GM23248 (cell line): Measurements from ENCODE around the gene TMEM204. TPM values are rescaled to one million over a fixed set of nuclear protein-coding genes. Genes with fewer than 3 reads are reported as not detected.

Source experiments
- DNase-seq: peaks from one replicate; pipeline ENCODE4 v3.0.0-alpha.2; 2015
- H2AFZ ChIP-seq: fragments of 200-600 bp; sonication (generic); 2 replicates; pipeline ENCODE4 v1.6.1; 2016; ENCODE audit warnings: antibody characterized with exemption
- H3F3A ChIP-seq: fragments of 200-600 bp; sonication (generic); 2 replicates; pipeline ENCODE4 v1.6.1; 2016; ENCODE audit warnings: mild to moderate bottlenecking, antibody characterized with exemption, mixed run types; ENCODE audit not compliant: insufficient read depth
- H3K27ac ChIP-seq: fragments of 200-600 bp; sonication (generic); 2 replicates; pipeline ENCODE4 v1.5.1; 2016; ENCODE audit warnings: mild to moderate bottlenecking
- H3K27me3 ChIP-seq: fragments of 200-600 bp; sonication (generic); replicated peaks from 2 replicates; pipeline ENCODE4 v1.6.1; 2016; ENCODE audit warnings: mild to moderate bottlenecking; ENCODE audit not compliant: insufficient read depth
- H3K36me3 ChIP-seq: fragments of 200-600 bp; sonication (generic); 2 replicates; pipeline ENCODE4 v1.6.1; 2016; ENCODE audit warnings: low read depth, mild to moderate bottlenecking
- H3K4me1 ChIP-seq: fragments of 200-600 bp; sonication (generic); 2 replicates; pipeline ENCODE4 v1.6.1; 2016; ENCODE audit warnings: mild to moderate bottlenecking; ENCODE audit not compliant: insufficient read depth
- H3K4me2 ChIP-seq: fragments of 200-600 bp; sonication (generic); one replicate; pipeline ENCODE4 v1.6.1; 2016; ENCODE audit warnings: mild to moderate bottlenecking; ENCODE audit not compliant: unreplicated experiment
- H3K4me3 ChIP-seq: fragments of 200-600 bp; sonication (generic); 2 replicates; pipeline ENCODE4 v1.5.1; 2016; ENCODE audit warnings: mild to moderate bottlenecking
- H3K79me2 ChIP-seq: fragments of 200-600 bp; sonication (generic); 2 replicates; pipeline ENCODE4 v1.6.1; 2016; ENCODE audit warnings: mild to moderate bottlenecking; ENCODE audit not compliant: insufficient read depth
- H3K9ac ChIP-seq: fragments of 200-600 bp; sonication (generic); 2 replicates; pipeline ENCODE4 v1.6.1; 2016; ENCODE audit warnings: mild to moderate bottlenecking
- H3K9me2 ChIP-seq: fragments of 200-600 bp; sonication (generic); 2 replicates; pipeline ENCODE4 v1.6.1; 2016; ENCODE audit warnings: mixed run types, mild to moderate bottlenecking, moderate library complexity; ENCODE audit not compliant: insufficient read depth
- H3K9me3 ChIP-seq: fragments of 200-600 bp; sonication (generic); one replicate; pipeline ENCODE4 v1.6.1; 2017; ENCODE audit warnings: low read depth
- H4K20me1 ChIP-seq: fragments of 200-600 bp; sonication (generic); 2 replicates; pipeline ENCODE4 v1.6.0; 2016; ENCODE audit not compliant: insufficient read depth
- EZH2 ChIP-seq: fragments of 200-600 bp; sonication (generic); IDR thresholded peaks from 2 replicates; pipeline ENCODE4 v1.6.1; 2018; ENCODE audit warnings: antibody characterized with exemption, mild to moderate bottlenecking; ENCODE audit not compliant: insufficient read depth, poor library complexity, severe bottlenecking
- EZH2phosphoT487 ChIP-seq: fragments of 200-600 bp; sonication (generic); IDR thresholded peaks from 2 replicates; pipeline ENCODE4 v1.6.1; 2018; ENCODE audit warnings: antibody characterized with exemption, moderate library complexity, mild to moderate bottlenecking, low read depth; ENCODE audit not compliant: insufficient read depth
- WGBS, 2 experiments: methylation state at CpG; one replicate each; pipeline ENCODE4 v1.1.6; 2015 to 2017; ENCODE audit warnings: low lambda C conversion rate in 2 of 2, low coverage in 1 of 2; ENCODE audit errors: missing lambda C conversion rate in 2 of 2; 5-methylcytosine and 5-hydroxymethylcytosine counted together
- in situ Hi-C: fragments of 300-500 bp; cut with MboI; formaldehyde crosslinking; loops from 2 replicates; pipeline ENCODE4 v1.15.0; 2020
- polyA plus RNA-seq: library from polyadenylated mRNA; unstranded; fragments of >200 nt; fragmentation: Nextera tagmentation; extraction: Ambion mirVana; gene quantifications from 2 replicates; pipeline ENCODE4 v1.2.1, GENCODE V29; 2016
- total RNA-seq: library from RNA; depleted of rRNA; stranded (reverse); fragments of >200 nt; shearing (Covaris generic); gene quantifications from 2 replicates; pipeline ENCODE4 v1.2.3, GENCODE V29; 2014

TMEM204 gene
- total and polyA plus RNA-seq, 2 experiments from 2014 or later, result 26.0 to 40.0 TPM

- H3K9ac ChIP-seq, result no peak overlapping the region
- no peak overlapping the region for H3K27ac ChIP-seq
- no peaks in the 10 kb centered on the region for H4K20me1 ChIP-seq
- peaks cover 74% of the 10 kb centered on the region for H3K79me2 ChIP-seq
- H3K36me3 ChIP-seq, result no peaks in the 10 kb centered on the region; the same call in 1 of the 2 replicates
- H3K4me1 ChIP-seq, result peaks cover 5% of the 10 kb centered on the region; the same call in 1 of the 2 replicates
- in situ Hi-C loops, result no loop called here
- DNase-seq, result no peak
- H3K27me3 ChIP-seq, result no peaks in the 10 kb centered on the region
- 100% methylated on average over 2 of the region's 2 CpGs for WGBS, 2 experiments
- H3F3A ChIP-seq, result peaks cover 13% of the 10 kb centered on the region
- no peak overlapping the region for H2AFZ ChIP-seq
- H3K9me3 ChIP-seq, result no peaks in the 10 kb centered on the region
- TF ChIP-seq EZH2 (no peak), EZH2phosphoT487 (no peak)
- no peak overlapping the region for H3K4me3 ChIP-seq
- H3K4me2 ChIP-seq, result no peak overlapping the region
- H3K9me2 ChIP-seq, result no peaks in the 10 kb centered on the region
Measured at GRCh38 chr16:1542166-1542500, 8.7 kb downstream of the TMEM204 start.

DNA sequence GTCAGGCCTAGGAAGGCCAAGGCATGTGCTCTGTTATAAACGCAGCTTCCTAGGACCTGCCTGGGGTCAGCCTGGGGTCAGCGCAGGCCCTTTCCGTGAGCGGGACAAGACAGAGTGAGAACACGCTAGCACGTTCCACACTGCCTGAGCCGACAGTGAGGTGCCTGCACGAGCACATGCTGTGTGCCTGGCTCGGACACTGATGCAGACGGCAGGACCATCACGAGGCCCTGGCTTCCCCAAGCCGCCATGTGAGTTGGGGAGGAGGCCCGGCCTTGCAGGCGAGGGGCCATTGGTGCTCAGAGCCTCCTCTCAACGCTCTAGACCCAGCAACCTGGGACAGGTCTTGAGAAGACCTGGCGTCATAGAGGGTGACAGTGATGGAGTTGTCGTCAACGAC, 9.1 kb downstream of the TMEM204 start:
- Histone ChIP-seq H3K9me2 (no peaks in the 10 kb centered on the region), H3K79me2 (peaks cover 74% of the 10 kb centered on the region), H3K4me1 (peaks cover 5% of the 10 kb centered on the region; the same call in 1 of the 2 replicates), H3K4me2 (no peak overlapping the region), H3F3A (peaks cover 13% of the 10 kb centered on the region), H4K20me1 (no peaks in the 10 kb centered on the region), H3K27ac (no peak overlapping the region; the same call in 1 of the 2 replicates), H3K9ac (no peak overlapping the region), H3K36me3 (no peaks in the 10 kb centered on the region; the same call in 1 of the 2 replicates), H3K4me3 (no peak overlapping the region), H2AFZ (no peak overlapping the region), H3K9me3 (no peaks in the 10 kb centered on the region), H3K27me3 (no peaks in the 10 kb centered on the region)
- in situ Hi-C loops, result no loop called here
- WGBS, 2 experiments, result 93 to 94% methylated on average over 16 to 18 of the region's 18 CpGs
- TF ChIP-seq EZH2phosphoT487, result no peak
- TF ChIP-seq EZH2, result no peak
- DNase-seq, result no peak

- H3K9ac ChIP-seq, result 0 out of 2 replicates have a peak overlapping the region, but pooled peaks have one; percentile 7
- WGBS, 2 experiments, result 45 to 47% methylated on average over 26 to 30 of the region's 30 CpGs
- H2AFZ ChIP-seq, result no peak overlapping the region
- DNase-seq, result peak; percentile 88
- no peaks in the 10 kb centered on the region for H3K9me2 ChIP-seq
- in situ Hi-C loops, result no loop called here
- H4K20me1 ChIP-seq, result no peaks in the 10 kb centered on the region
- no peak for TF ChIP-seq EZH2phosphoT487
- no peak for TF ChIP-seq EZH2
- H3K79me2 ChIP-seq, result peaks cover 74% of the 10 kb centered on the region
- peak overlapping the region; percentile 6 for H3K4me2 ChIP-seq
- H3K4me1 ChIP-seq, result peaks cover 5% of the 10 kb centered on the region; the same call in 1 of the 2 replicates
- H3K4me3 ChIP-seq, result no peak overlapping the region
- no peaks in the 10 kb centered on the region for H3K27me3 ChIP-seq
- peak overlapping the region; percentile 66 for H3K27ac ChIP-seq
- no peaks in the 10 kb centered on the region for H3K9me3 ChIP-seq
- no peaks in the 10 kb centered on the region; the same call in 1 of the 2 replicates for H3K36me3 ChIP-seq
- peaks cover 13% of the 10 kb centered on the region for H3F3A ChIP-seq
Measured at GRCh38 chr16:1543085-1543896, 9.8 kb downstream of the TMEM204 start.

DNA sequence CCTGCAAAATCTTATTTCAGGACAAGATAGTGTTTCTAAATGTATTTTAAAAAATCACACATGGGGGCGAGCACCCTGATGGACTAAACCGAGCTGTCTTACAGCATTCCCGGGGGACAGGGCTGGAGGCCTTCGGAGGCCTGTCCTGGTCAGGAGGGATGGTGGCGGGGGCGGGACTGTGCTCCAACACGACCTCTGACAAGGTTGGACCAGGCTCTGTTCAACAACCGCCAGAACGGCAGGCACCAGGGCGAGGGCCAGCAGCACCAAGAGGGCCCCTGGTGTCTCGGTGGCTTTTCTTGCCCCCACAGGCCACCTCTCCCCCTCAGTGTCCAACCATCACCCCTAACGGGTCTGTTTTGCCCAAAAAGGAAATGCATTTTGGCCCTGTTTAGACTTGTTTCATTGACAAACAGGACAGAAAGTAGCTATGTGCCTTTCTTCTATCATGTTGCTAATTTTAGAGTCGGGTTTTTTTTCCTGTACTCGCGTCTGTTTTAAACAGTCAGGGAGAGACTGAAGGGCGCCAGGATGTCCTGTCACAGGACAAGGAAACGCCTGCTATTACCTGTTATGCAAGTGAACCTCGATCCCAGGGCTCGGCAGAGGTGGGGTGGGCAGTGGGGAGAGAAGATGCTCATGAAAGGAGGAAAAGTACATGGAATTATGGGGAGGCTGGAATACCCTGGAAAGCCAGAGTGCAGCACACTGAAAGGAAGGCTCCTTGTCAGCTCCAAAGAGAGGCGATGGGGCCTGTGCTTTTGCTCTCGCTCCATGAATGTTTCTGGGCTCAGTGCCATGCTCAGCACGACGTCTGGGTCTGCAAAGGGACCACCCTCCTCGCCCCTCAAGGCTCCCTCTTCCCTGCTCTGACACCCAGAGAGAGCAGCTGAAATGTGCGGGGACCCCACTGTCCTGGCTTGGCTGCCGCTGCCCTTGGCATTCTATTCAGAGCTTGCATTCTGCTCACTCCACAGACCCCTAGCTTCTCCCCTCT, 11.9 kb downstream of the TMEM204 start:
- Histone ChIP-seq H3K9me3 (no peaks in the 10 kb centered on the region), H3K4me2 (no peak overlapping the region), H2AFZ (no peak overlapping the region), H3K9me2 (no peaks in the 10 kb centered on the region), H4K20me1 (no peaks in the 10 kb centered on the region), H3K9ac (no peak overlapping the region), H3K36me3 (peaks cover 4% of the 10 kb centered on the region; the same call in 1 of the 2 replicates), H3F3A (peaks cover 13% of the 10 kb centered on the region), H3K27ac (no peak overlapping the region), H3K79me2 (peaks cover 74% of the 10 kb centered on the region), H3K27me3 (no peaks in the 10 kb centered on the region), H3K4me3 (no peak overlapping the region), H3K4me1 (peaks cover 5% of the 10 kb centered on the region; the same call in 1 of the 2 replicates)
- TF ChIP-seq EZH2phosphoT487 (no peak), EZH2 (no peak)
- DNase-seq, result no peak
- WGBS, 2 experiments, result 75 to 77% methylated on average over 26 of the region's 26 CpGs
- in situ Hi-C loops, result no loop called here
